GM21576 (cell line): ENCODE measurements around the gene RYR2.

Experiments
- ATAC-seq: cut with Tn5 transposase; IDR thresholded peaks from one replicate; pipeline ENCODE4 v1.9.1; 2021; ENCODE audit warnings: mild to moderate bottlenecking, moderate library complexity; ENCODE audit not compliant: unreplicated experiment

Gene RYR2

DNA sequence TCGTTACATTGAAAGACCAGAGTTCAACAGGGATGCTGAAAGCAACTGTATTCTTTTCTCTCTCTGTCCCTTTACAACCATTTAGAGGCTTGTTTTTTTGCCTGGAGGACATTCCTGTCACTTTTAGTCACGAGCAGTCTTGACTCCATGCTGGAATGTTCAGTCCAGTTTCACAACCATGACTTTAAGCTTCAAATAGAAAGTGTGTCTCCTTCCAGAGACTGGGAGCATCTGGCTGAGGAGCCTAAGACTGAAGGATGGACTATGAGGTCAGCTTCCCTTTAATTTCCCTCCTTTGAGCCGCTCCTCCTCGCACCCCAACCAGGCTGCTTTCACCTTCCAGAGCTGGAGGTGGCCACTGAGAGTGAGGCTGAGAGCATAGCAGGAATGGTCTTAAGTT lies 10.5 kb upstream of the RYR2 start:
- no peak for ATAC-seq

DNA sequence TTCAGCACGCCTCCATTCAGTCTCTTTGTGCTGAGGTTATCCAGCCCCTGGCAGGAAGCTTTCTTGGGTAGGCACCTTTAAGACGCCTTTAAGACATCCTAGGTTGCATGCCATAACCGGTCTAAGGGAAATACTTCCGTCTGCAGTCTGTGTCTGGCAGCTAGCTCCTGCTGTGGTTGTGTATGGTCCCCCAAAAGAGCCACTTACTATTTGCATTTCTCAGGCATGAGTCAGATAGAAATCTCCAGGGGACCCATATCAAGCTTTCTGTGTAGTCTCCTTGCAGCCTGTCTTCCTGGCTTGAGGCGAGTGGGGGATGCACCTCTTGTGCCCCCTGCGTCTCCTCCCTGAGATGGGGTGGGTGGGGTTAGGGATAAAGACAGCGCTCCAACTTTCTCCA lies 10.0 kb upstream of the RYR2 start:
- ATAC-seq: peak; percentile 94

DNA sequence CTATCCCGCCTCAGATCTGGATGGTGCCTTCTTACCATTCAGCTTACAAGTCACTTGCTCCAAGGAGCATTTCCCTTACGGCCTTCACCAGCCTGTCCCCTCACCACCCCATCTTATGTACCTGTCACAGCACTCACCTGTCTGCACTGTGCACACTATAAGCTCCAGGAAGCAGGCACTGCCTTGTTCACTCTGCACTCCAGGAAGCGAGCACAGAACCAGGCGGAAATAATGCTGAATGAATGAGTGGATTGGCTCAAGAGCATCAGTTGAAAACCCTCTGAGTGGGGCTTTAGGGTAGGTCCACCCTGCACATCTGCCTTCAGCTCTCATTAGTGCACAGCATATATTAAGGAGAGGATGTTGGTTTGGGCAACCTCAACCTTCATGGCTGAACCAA lies 8.9 kb upstream of the RYR2 start:
- no peak for ATAC-seq

DNA sequence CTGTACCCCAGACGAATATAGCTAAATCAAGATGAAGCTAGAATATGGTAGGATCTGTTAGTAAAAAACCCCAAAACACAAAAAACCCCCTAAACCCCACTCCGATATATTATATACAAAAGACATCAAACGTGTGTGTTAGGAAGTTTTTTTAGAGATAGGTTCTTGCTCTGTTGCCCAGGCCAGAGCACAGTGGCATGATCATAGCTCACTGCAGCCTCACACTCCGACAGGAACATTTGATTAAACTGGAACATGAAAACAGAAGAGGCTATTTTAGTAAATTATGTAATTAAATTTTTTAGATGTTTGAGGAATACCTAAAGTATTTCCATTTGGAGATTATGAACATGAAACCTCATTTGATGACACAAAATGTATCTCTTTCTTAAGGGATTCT lies 8.2 kb upstream of the RYR2 start:
- ATAC-seq: no peak

DNA sequence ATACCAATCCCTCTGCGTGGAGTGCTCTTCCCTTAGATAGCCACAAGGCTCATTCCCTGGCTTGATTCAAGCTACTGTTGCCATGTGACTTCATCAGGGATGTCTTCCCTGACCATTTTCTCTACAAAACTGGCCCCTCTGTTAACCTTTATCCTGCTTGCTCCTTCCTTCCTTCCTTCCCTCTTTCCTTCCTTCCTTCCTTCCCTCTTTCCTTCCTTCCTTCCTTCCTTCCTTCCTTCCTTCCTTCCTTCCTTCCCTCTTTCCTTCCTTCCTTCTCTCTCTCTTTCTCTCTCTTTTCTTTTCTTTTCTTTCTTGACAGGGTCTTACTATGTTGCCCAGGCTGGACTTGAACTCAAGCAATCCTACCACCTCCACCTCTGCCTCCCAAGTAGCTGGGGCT lies 6.2 kb upstream of the RYR2 start:
- no peak for ATAC-seq

DNA sequence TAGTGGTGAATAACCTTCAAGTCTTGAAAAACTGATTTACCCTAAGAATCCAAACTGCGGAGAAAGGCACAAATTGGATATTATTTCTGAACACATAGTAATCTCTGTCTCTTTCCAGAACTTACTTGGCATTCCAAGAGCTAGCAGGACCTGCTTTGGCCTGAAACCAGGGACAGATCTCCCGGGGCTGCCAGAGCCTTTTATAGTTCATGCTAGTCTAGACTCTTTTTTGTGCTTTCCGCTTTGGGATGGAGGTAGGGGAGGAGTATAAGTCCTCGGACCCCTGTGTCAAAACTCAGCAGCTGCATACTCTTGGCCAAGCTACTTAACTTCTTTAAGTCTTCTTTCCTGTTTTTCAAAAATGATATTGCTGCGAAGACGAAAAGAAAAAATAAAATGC lies 3.8 kb upstream of the RYR2 start:
- ATAC-seq: no peak

DNA sequence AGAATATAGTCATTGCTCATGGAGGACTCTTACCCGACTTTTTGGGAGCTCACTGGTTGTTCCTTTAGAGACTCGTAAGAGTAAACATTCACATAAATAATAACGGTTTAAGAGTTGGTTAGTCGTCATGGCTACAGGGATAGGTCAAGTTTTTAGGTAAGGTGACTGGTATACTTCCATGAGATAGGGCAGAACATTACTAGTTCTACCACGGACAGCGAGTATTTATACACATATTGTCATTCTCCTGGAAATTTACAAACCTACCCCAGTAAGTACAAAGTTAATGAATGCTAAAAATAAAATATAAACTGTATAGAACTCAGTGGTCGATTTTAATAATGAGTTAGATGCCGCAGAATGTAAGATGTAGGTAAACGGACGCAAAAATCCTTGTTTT lies 1.2 kb upstream of the RYR2 start:
- ATAC-seq: no peak

DNA sequence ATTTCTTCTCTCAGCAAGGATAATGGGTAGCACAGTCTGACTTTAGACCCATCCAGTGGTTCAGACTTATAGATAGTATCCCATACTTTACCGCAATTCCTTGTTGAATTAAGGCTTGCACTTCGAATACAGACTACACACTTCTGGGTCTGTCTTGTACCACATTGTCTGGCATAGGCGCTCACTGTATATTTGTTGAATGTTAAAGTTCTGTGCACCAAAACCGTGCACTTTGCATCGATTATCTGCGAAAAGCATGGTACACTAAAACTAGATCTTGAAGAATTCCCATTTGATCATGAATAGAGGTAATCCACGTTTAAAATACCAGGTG lies 556 bp upstream of the RYR2 start:
- ATAC-seq: no peak

DNA sequence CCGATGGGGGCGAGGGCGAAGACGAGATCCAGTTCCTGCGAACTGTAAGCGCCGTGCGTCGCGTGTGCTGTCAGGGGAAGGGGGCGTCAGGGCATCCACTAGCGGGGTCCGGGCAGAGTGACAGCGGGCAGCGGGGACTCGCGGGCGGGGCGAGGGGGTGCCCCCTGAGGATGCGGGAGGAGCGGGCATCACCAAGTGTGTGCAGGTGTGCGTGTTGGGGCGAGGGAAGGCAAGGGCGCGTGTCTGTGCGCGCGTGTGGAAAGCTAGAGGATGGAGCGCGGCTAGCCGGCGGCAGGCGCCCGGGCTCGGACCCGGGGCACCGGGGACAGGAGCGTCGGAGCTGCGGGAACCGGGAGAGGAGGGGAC lies 525 bp downstream of the RYR2 start:
- ATAC-seq: no peak

DNA sequence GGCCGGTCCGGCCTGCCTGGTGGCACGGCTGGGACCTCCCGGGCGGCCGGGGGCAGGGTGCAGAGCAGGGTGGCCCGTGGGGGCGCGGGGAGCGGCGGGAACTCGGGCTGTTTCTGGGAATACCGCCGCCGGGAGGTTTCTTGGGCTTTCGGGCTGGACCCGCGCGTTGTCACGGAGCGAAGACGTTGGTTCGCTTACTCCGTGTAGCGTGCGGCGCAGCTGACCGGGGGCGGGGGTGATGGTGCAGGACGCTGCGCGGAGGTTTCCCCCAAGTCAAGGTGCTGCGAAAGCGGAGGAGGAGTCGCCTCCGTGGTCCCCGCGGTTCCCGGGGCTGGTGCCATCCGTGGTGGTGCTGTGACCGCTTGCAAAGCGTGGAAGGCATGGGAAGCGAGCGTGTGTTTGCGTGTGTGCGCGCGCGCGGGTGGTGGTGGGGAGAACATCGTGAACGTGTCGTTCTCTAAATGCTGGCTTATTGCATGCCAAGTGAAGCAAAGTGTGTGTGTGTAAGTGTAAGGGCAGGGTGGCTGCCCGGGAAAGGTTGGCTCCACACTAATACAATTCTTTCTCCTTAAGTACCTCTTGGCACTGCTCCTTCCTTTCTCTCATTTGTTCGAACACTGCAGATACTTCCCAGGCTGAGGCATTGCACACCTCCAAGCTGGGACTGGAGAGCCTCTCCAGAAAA lies 1.1 kb downstream of the RYR2 start:
- ATAC-seq: no peak

DNA sequence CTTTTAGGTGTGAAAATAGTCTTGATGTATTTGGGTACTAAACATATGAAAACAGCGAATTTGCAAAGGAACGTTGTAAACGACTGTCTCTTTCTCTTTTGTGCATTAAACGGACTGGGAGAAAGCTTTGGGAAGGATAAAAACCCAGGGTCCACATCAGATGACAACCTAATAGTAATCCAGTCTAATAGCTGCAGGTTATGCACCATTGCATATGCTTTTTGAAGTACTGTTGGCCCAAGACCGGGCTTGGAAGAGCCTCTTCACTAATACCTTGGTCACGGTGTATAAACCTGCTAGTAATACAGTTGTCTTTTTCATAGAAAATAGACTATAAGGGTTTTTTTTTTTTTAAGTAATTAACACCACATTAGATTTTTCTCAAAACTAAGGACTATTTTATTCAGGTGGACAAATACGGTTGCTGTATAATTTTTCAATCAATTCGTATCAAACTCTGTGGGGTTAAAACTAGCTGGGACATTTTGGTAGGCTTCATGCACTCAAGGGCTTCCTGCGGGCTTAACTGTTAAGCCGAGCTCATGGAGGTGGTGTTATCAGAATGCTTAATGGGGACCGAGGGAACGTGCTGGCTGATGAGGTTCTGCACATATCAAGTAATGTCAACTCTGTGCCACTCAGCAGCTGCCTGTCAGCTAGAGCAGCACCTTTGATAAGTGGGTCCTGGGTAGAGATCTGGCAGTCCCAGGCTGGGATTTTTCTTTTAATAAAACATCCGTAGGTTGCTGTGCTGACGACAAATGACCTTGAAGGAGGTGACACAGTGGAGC lies 2.1 kb downstream of the RYR2 start:
- ATAC-seq: no peak

DNA sequence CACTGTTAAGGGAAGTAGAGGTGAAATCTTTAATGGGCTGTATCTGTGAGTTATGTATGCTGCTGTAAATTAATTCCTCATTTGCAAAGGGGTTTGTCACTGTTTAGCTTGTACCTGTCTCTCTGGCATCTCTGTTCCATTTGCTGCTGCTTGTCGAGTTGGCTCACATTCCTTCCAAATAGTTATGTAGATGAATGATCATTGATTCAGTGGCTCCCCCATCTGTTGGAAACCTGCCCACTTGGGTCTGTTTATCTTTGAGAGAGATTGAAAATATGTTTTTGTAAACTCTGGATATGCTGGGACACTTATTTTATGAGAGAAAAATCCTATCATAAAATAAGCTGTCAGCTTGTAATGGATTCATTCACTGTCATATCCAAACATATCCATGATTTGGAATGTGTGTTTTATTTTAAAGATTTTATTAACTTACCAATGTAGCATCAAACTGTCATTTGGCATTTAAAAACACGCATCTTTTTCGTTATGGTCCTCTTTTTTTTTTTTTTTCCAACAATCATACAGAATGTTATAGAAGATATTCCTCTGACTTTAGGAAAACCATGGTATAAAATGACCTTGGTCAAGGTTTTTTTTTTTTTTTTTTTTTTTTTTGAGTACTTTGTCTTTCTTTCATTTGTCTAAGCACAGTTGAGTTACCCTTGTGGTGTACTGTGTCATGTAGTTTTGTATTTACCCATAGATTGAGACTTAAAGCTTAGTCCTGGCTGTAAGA lies 3.5 kb downstream of the RYR2 start:
- no peak for ATAC-seq

DNA sequence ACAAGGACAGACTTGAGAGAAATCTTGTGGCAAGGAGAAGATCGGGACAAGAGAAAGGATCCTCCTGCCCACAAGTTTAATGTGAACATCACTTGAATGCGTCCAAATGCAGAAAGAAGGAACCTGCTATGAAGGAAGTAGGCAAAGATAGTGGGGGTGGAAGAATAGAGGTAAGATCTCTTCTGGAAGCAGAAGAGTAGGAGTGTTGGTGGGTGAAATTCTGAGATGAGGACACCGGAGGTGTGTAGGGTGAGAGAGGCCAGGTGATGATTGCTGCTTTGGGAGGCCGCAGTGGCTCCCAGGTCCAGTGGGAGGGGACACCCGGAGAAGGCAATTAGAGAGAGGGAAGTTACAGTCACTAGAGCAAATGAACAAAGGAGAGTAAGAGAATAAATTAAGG lies 6.8 kb downstream of the RYR2 start:
- ATAC-seq: no peak

DNA sequence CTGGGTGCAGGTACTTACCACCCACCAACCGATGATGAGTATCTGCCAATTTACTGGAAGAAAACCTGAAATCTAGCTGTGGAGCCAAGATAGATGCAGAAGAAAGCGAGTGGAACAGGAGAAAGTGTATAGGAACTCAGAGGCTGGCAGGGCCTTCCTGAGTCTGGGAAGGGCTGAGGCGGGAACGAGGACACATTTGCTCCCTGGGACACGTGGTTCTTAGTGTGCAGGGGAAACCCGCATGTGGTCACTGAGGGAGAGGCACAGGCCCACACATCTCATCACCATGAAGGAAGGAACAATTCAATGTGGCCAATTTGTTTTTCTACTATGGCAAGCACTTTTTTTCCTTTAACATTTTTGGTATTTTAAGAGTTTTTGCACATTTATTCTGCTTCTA lies 8.2 kb downstream of the RYR2 start:
- ATAC-seq: no peak

DNA sequence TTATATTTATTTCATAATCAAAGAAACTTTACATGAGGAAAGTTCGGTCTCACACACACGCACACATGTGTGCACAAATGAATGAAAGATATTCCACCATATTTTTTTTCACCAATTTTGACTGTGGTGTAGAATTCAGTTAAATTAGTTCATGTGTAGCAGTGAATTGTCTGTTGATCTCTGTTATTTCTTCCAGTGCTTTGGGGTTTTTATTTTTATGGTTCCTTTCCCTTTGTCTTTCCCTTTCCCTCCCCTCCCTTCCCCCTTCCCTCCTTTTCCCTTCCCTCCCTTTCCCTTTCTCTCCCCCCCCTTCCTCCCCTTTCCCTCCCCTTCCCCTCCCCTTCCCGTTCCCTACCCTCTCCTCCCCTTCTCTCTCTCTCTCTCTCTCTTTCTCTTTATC lies 8.9 kb downstream of the RYR2 start:
- ATAC-seq: no peak

DNA sequence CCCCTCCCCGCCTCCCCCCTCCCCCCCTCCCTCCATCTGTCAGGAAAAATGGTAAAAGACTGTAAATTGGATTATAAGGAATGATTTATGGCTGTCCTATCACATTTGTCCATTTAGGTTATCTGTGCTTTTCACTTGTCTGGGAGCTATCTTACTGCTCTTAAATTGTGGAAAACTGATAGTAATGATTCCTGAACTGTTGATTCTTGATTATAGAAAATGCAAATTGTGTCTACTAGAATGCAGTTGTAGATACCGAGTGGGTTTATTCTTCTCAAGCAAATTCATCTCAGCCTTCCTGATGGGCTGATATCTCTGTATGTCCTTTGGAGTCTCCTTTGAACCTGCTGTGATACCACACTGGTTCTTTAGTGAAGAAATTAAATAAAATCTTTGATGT lies 12.3 kb downstream of the RYR2 start:
- no peak for ATAC-seq

DNA sequence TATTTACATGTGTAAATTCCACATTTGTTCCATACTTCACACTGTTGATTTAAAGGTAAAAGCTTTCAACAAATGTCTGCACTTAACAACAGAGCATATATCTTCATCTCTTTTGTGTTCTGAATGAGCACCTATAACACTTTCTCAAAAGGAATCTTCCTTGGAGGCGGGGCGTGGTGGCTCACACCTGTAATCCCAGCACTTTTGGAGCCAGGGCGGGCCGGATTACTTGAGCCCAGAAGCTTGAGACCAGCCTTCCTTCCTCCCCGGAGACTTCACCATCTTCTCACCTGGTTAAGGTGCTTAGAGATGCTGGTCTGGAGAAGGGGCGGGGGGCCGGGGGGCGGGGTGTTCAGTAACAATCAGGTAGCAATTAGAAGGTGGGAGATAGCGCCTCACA lies 16.5 kb downstream of the RYR2 start:
- no peak for ATAC-seq

DNA sequence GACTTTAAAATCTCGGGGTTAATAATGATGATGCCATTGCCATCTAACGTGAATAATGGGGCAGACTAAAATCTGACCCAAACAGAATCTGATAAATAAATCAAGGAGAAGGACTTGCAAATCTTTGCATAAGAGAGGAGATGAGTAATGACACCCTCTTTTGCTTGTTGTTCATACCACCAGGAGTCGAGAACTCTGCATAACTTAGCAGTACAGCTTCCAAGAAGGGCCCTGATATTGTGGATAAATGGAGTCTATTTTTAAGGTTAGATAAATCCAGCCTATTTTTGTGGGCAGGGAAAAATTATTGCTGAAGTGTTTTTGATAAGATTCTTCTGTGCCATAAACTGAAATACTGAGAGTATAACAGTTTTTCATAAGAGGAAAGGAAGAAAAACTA lies 17.3 kb downstream of the RYR2 start:
- no peak for ATAC-seq

DNA sequence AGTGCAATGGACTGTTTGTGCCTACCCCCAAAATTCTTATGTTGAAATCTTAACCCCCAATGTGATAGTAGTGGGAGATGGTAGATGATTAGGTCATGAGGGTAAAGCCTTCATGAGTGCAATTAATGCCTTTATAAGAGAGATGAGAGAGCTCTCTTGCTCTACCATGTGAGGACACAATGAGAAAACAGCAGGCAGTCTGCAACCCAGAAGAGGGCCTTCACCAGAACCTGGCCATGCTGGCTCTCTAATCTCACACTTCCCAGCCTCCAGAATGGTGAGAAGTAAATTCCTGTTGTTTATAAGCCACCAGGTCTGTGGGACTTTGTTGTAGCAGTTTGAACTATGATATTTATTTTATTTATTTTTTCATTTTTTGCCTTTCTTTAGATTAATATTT lies 21.0 kb downstream of the RYR2 start:
- ATAC-seq: no peak

DNA sequence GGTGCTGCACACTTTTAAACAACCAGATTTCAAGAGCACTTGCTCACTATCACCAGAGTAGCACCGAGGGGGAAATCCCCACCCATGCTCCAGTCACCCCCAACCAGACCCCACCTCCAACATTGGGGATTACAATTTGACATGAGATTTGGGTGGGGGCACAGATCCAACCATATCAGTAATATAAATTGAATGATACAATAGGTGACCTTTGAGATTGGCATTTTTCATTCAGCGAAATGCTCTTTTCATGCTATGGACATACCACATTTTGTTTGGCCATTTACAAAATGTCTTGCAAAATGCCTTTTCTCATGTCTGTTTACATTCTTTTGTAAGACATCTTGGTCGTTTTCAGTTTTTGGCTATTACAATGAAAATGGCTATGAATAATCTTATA lies 23.9 kb downstream of the RYR2 start:
- ATAC-seq: no peak

DNA sequence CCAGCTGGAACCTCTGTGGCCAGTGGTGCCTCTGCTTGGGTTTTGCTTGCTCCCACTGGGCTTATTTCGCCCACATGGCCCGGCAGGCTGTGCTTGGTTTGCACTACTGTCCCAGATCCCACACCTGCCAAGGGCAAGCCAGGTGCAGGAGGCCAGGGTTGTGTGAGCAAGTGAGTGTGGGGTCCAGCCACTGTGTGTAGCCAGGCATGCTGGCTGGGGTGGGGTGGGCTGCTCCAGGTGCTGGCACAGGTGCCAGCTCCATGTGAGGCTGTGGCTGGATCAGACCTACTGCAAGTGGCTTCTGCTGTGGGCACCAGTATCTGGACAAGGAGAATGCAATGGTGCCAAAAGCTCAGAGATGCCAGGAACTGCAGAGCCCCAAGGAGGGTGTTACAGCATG lies 28.5 kb downstream of the RYR2 start:
- ATAC-seq: no peak

DNA sequence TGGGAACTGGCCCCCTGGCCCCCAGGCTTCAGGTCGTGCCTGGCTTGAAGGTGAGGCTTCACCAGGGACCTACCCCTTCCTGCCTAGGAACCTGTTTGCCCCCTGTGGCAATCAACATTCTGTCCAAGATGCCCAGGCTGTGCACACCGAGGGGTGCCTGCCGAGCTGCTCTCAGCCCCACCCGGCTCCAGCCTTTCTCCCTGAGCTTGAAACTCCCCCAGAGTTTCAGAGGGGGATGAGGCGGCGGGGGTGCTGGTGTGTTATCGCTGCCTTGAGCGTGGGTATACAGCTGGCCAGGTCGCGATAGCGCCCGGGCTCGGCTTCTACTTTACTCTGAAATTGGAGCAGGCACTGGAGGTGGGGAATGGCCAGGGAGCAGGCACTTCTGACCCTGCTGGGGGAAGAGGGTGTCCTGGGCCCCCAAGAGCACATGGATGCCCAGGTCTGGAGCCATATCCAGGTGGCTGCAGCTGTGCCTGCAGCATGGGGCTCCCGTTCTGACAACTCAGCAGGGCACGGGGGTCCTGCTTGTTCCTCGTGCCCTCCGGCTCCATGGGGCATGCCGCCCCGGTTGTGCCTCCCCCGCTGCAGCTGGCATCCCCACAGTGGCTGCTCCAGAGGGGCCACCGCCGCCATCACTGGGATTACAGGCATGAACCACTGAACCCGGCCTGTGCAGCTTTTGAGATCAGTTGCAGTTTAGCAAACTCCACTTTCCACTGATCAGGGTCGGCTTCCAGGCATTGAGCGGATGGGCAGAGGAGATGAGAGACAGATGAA lies 29.8 kb downstream of the RYR2 start:
- ATAC-seq: no peak
